ENCODE data around the gene DPYSL5.
A peak's percentile ranks its signal among the peaks of the same experiment; 100 is the strongest.

DPYSL5 gene

DNA sequence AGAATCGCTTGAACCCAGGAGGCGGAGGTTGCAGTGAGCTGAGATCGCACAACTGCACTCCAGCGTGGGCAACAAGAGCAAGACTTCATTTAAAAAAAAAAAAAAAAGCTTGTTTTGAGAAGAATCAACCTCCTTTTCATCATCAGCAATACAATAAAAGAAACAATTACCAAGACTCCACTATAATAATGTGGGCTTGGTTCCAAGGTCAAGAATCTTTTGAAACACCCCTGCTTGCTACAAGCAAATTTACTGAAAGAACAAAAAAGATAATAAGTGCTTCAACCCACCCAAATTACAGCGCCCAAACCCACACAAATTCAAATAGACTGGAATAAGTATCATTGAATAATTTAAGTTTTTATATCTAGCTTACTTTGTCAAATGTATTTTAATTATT is 88.9 kb downstream of the DPYSL5 start:
- Histone ChIP-seq H3K27ac (ENCODE audit: insufficient read depth in 1 of 2, low read depth in 1 of 2, low read length in 2 of 2, poor library complexity in 1 of 2, severe bottlenecking in 2 of 2) (no peak overlapping the region), H3K4me1 (ENCODE audit: control extremely low read depth in 1 of 4, control insufficient read depth in 4 of 4, insufficient read depth in 4 of 4, low read length in 3 of 4) (peaks cover 0 to 3% (median 0%) of the 10 kb centered on the region in 4 experiments), H3K4me3 (ENCODE audit: control insufficient read depth in 1 of 7, extremely low read depth in 1 of 7, insufficient read depth in 4 of 7, low read depth in 2 of 7, low read length in 6 of 7) (no peak overlapping the region), H3K9me3 (ENCODE audit: control extremely low read depth in 1 of 5, control insufficient read depth in 4 of 5, insufficient read depth in 2 of 5, low read depth in 1 of 5, low read length in 4 of 5) (no peaks in the 10 kb centered on the region), H3K27me3 (replicated peaks in 2 of 5; ENCODE audit: control insufficient read depth in 4 of 5, insufficient read depth in 5 of 5, low read length in 4 of 5) (no peaks in the 10 kb centered on the region), H3K36me3 (ENCODE audit: control insufficient read depth in 4 of 4, insufficient read depth in 4 of 4, low read length in 3 of 4) (no peaks in the 10 kb centered on the region)
- no peak for DNase-seq
- 100% methylated on average over 1 of the region's 5 CpGs for WGBS (ENCODE audit: insufficient coverage)
- POLR2A ChIA-PET: interaction anchor here (1.2 kb wide), 1 partner anchor 46 kb away, joined by 4 read pairs; no protein-coding TSS in a partner anchor
- CTCF ChIA-PET: interaction anchor here (0.8 to 3.4 kb wide), 6 partner anchors 14 to 91 kb away, joined by 3 to 19 read pairs (median 4); no protein-coding TSS in a partner anchor

DNA sequence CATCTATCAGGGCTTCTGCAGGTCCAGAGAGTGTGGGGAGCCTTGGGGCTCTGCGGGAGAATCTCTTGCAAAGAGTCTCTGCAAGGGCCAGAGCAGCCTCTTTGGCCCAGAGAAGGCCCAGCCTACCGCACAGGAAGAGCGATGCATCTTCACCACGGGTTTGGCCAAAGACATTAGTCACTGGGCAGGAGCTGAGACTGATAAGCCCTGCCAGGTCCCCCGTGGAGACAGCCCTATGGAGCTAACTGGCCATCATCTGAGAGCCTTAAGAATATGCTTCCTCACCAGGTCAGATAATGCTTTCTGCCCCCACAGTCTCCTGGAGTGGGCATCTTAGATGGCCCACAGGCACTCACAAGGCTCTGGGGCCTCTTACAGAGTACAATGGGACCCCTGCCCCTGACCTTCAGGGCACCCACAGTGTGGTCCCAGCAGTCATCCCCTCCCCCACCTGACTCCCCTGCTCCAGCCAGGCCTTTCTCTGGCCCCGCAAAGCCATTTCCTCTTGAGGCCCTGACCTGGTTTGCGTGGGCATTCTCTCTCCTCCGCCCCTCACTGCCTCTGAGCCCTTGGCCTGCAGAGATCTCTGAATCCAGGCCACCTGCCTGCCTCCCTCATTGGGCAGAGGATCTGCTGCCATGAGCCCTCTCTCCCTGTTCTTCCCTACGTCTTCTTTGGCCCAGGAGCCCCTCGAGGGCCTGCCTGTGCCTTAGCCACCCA is 90.6 kb downstream of the DPYSL5 start:
- peaks cover 0 to 3% (median 0%) of the 10 kb centered on the region in 4 experiments for H3K4me1 ChIP-seq (ENCODE audit: control extremely low read depth in 1 of 4, control insufficient read depth in 4 of 4, insufficient read depth in 4 of 4, low read length in 3 of 4)
- DNase-seq: no peak
- ChIA-PET CTCF (interaction anchor here (0.5 to 6.9 kb wide), 4 partner anchors 16 to 94 kb away, joined by 3 to 89 read pairs (median 3); partner anchors contain the start of gene DPYSL5), POLR2A (interaction anchor here (0.7 kb wide), 1 partner anchor 95 kb away, joined by 3 read pairs; no protein-coding TSS in a partner anchor)
- H3K9me3 ChIP-seq (ENCODE audit: control extremely low read depth in 1 of 5, control insufficient read depth in 4 of 5, insufficient read depth in 2 of 5, low read depth in 1 of 5, low read length in 4 of 5): no peaks in the 10 kb centered on the region
- H3K4me3 ChIP-seq (ENCODE audit: control insufficient read depth in 1 of 7, extremely low read depth in 1 of 7, insufficient read depth in 4 of 7, low read depth in 2 of 7, low read length in 6 of 7): no peak overlapping the region
- no peak overlapping the region for H3K27ac ChIP-seq (ENCODE audit: insufficient read depth in 1 of 2, low read depth in 1 of 2, low read length in 2 of 2, poor library complexity in 1 of 2, severe bottlenecking in 2 of 2)
- H3K27me3 ChIP-seq (replicated peaks in 2 of 5; ENCODE audit: control insufficient read depth in 4 of 5, insufficient read depth in 5 of 5, low read length in 4 of 5): peaks cover 0 to 8% (median 0%) of the 10 kb centered on the region in 5 experiments
- 87% methylated on average over 10 of the region's 10 CpGs for WGBS (ENCODE audit: insufficient coverage)
- no peaks in the 10 kb centered on the region for H3K36me3 ChIP-seq (ENCODE audit: control insufficient read depth in 4 of 4, insufficient read depth in 4 of 4, low read length in 3 of 4)

DNA sequence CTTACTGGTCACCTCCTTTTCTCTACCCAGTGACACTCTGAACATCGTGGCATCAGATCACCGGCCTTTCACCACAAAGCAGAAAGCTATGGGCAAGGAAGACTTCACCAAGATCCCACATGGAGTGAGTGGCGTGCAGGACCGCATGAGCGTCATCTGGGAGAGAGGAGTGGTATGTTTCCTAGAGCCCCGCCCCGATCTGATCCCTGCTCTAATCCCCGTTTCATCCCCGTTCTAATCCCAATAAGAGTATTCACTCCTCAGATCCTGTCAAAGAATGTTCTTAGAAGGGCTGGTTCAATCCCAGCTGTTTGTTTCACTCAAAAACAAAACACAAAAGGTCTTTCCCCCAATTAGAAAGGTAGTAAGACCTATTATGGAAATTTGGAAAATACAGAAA is 92.1 kb downstream of the DPYSL5 start:
- ChIA-PET CTCF (interaction anchor here (0.9 to 6.9 kb wide), 5 partner anchors 11 to 95 kb away, joined by 3 to 89 read pairs (median 3); partner anchors contain the start of gene DPYSL5), POLR2A (no interaction called here)
- no peak for DNase-seq
- Histone ChIP-seq H3K4me1 (ENCODE audit: control extremely low read depth in 1 of 4, control insufficient read depth in 4 of 4, insufficient read depth in 4 of 4, low read length in 3 of 4) (peaks cover 0 to 3% (median 0%) of the 10 kb centered on the region in 4 experiments), H3K27me3 (replicated peaks in 2 of 5; ENCODE audit: control insufficient read depth in 4 of 5, insufficient read depth in 5 of 5, low read length in 4 of 5) (peaks cover 0 to 8% (median 0%) of the 10 kb centered on the region in 5 experiments), H3K36me3 (ENCODE audit: control insufficient read depth in 4 of 4, insufficient read depth in 4 of 4, low read length in 3 of 4) (no peaks in the 10 kb centered on the region), H3K4me3 (ENCODE audit: control insufficient read depth in 1 of 7, extremely low read depth in 1 of 7, insufficient read depth in 4 of 7, low read depth in 2 of 7, low read length in 6 of 7) (no peak overlapping the region), H3K9me3 (ENCODE audit: control extremely low read depth in 1 of 5, control insufficient read depth in 4 of 5, insufficient read depth in 2 of 5, low read depth in 1 of 5, low read length in 4 of 5) (no peaks in the 10 kb centered on the region), H3K27ac (ENCODE audit: insufficient read depth in 1 of 2, low read depth in 1 of 2, low read length in 2 of 2, poor library complexity in 1 of 2, severe bottlenecking in 2 of 2) (no peak overlapping the region)
- WGBS (ENCODE audit: insufficient coverage): 99% methylated on average over 9 of the region's 9 CpGs

DNA sequence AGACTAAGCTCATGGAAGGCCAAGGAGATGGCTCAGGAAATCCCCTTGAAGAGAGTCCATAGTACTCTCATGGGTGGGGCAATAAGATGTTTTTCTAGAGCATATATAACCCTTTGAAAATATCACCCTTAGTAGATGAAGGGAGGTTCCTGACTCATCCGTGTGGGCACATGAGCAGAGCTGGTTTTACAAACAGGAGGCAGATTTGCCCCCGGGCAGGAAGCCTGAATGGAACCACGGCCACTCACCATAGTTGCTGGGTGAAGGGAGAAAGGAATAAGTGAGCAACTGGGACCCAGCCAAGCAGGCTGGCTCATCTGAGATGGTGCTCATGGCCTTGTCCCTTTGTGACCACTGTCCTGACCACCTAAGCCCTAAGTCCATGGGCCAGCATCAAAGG is 93.6 kb downstream of the DPYSL5 start:
- DNase-seq: peak in 2 of 3 donors; percentile 19 to 26
- ChIA-PET CTCF (interaction anchor here (1.0 to 6.9 kb wide), 6 partner anchors 13 to 97 kb away, joined by 3 to 89 read pairs (median 4); partner anchors contain the start of gene DPYSL5), POLR2A (no interaction called here)
- Histone ChIP-seq H3K36me3 (ENCODE audit: control insufficient read depth in 4 of 4, insufficient read depth in 4 of 4, low read length in 3 of 4) (no peaks in the 10 kb centered on the region), H3K4me3 (ENCODE audit: control insufficient read depth in 1 of 7, extremely low read depth in 1 of 7, insufficient read depth in 4 of 7, low read depth in 2 of 7, low read length in 6 of 7) (no peak overlapping the region), H3K27me3 (replicated peaks in 2 of 5; ENCODE audit: control insufficient read depth in 4 of 5, insufficient read depth in 5 of 5, low read length in 4 of 5) (peaks cover 0 to 8% (median 3%) of the 10 kb centered on the region in 5 experiments), H3K9me3 (ENCODE audit: control extremely low read depth in 1 of 5, control insufficient read depth in 4 of 5, insufficient read depth in 2 of 5, low read depth in 1 of 5, low read length in 4 of 5) (no peaks in the 10 kb centered on the region), H3K27ac (ENCODE audit: insufficient read depth in 1 of 2, low read depth in 1 of 2, low read length in 2 of 2, poor library complexity in 1 of 2, severe bottlenecking in 2 of 2) (no peak overlapping the region), H3K4me1 (ENCODE audit: control extremely low read depth in 1 of 4, control insufficient read depth in 4 of 4, insufficient read depth in 4 of 4, low read length in 3 of 4) (peaks cover 0 to 3% (median 0%) of the 10 kb centered on the region in 4 experiments)
- 54% methylated on average over 2 of the region's 3 CpGs for WGBS (ENCODE audit: insufficient coverage)

DNA sequence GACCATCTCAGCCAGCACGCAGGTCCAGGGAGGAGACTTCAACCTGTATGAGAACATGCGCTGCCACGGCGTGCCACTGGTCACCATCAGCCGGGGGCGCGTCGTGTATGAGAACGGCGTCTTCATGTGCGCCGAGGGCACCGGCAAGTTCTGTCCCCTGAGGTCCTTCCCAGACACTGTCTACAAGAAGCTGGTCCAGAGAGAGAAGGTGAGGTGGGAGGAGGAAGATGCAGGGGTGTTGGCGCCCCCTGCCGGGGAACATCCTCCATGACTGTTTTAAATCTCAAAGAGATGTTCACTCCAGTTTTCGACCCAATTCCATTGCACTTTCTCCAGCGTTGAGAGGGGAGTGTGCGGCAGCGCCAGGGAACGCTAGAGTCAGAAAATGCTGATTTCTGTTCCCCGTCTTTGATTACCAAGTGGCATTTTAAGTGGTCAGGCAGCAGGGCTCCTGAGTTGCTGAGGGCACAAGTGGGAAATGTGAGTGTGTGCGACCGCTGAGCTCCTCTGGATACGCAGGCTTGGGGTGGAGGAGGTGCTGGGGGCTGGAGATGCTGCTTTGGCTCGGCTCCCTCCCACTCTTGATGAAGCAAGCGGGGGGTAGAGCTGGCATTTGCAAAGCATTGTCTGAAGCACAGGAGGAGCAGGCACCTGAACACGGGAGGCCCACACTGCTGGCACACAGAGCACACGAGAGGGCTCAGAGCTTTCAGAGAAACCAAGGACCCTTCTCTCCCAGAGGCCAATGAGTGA is 94.8 kb downstream of the DPYSL5 start:
- ChIA-PET POLR2A (no interaction called here), CTCF (interaction anchor here (0.6 to 6.9 kb wide), 16 partner anchors 10 to 159 kb away, joined by 3 to 89 read pairs (median 6); partner anchors contain the start of gene DPYSL5)
- WGBS (ENCODE audit: insufficient coverage): 30% methylated on average over 20 of the region's 28 CpGs
- H3K27me3 ChIP-seq (replicated peaks in 2 of 5; ENCODE audit: control insufficient read depth in 4 of 5, insufficient read depth in 5 of 5, low read length in 4 of 5): peaks cover 0 to 8% (median 3%) of the 10 kb centered on the region in 5 experiments
- H3K36me3 ChIP-seq (ENCODE audit: control insufficient read depth in 4 of 4, insufficient read depth in 4 of 4, low read length in 3 of 4): no peaks in the 10 kb centered on the region
- no peak overlapping the region for H3K27ac ChIP-seq (ENCODE audit: insufficient read depth in 1 of 2, low read depth in 1 of 2, low read length in 2 of 2, poor library complexity in 1 of 2, severe bottlenecking in 2 of 2)
- peak; percentile 54 to 79 (median 71) for DNase-seq
- H3K9me3 ChIP-seq (ENCODE audit: control extremely low read depth in 1 of 5, control insufficient read depth in 4 of 5, insufficient read depth in 2 of 5, low read depth in 1 of 5, low read length in 4 of 5): no peaks in the 10 kb centered on the region
- H3K4me3 ChIP-seq (ENCODE audit: control insufficient read depth in 1 of 7, extremely low read depth in 1 of 7, insufficient read depth in 4 of 7, low read depth in 2 of 7, low read length in 6 of 7): no peak overlapping the region
- peaks cover 0 to 3% (median 0%) of the 10 kb centered on the region in 4 experiments for H3K4me1 ChIP-seq (ENCODE audit: control extremely low read depth in 1 of 4, control insufficient read depth in 4 of 4, insufficient read depth in 4 of 4, low read length in 3 of 4)

DNA sequence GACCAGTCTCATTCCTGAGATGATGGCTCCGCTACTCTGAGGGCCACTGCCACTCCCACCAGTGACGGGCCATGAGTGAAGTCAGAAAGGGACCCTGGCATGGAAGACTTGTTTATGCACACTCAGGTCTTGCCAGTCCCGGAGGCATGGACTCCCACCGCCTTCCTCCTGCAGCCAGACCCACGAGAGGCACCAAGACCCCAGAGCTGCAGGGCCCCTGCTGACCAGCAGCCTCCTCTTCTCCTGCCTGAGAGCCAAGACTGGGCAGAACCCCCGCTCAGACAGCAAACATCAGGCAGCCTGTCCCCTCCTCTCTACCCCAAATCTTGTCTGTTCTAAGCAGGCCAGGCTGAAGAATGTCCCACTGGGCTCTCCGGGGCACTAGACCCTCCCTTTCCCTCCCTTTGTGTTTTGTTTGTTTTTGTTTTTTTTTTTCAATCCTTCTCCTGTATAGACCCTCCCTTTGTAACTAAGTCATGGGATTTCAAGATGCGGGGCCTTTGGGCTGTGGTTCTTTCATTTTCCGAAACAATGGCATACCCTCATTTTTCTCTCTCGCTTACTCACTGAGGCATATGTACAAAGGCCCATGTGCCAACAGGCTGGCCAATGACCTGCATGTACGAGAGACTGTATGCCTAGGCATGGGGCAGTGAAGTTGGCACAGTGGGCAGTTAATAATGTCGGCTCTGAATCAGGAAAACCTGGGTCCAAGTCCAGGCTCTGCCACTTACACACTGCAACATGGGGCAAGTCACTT is 98.2 kb downstream of the DPYSL5 start:
- Histone ChIP-seq H3K36me3 (ENCODE audit: control insufficient read depth in 4 of 4, insufficient read depth in 4 of 4, low read length in 3 of 4) (no peaks in the 10 kb centered on the region), H3K4me1 (ENCODE audit: control extremely low read depth in 1 of 4, control insufficient read depth in 4 of 4, insufficient read depth in 4 of 4, low read length in 3 of 4) (peaks cover 0 to 3% (median 0%) of the 10 kb centered on the region in 4 experiments), H3K4me3 (ENCODE audit: control insufficient read depth in 1 of 7, extremely low read depth in 1 of 7, insufficient read depth in 4 of 7, low read depth in 2 of 7, low read length in 6 of 7) (no peak overlapping the region), H3K9me3 (ENCODE audit: control extremely low read depth in 1 of 5, control insufficient read depth in 4 of 5, insufficient read depth in 2 of 5, low read depth in 1 of 5, low read length in 4 of 5) (no peaks in the 10 kb centered on the region), H3K27ac (ENCODE audit: insufficient read depth in 1 of 2, low read depth in 1 of 2, low read length in 2 of 2, poor library complexity in 1 of 2, severe bottlenecking in 2 of 2) (no peak overlapping the region), H3K27me3 (replicated peaks in 2 of 5; ENCODE audit: control insufficient read depth in 4 of 5, insufficient read depth in 5 of 5, low read length in 4 of 5) (peaks cover 0 to 8% (median 3%) of the 10 kb centered on the region in 5 experiments)
- DNase-seq: no peak
- WGBS (ENCODE audit: insufficient coverage): 97% methylated on average over 10 of the region's 12 CpGs
- ChIA-PET POLR2A (no interaction called here), CTCF (interaction anchor here (1.5 kb wide), 1 partner anchor 14 kb away, joined by 5 read pairs; no protein-coding TSS in a partner anchor)
